ENCODE measurements around the gene PDE6A.

GRCh38 chr5:149944666-149945065 lies at the start of gene PDE6A:
- TF ChIP-seq POLR2A (IDR thresholded peaks at IDR 0.05), result no peak
- TF ChIP-seq, protein P1, sequence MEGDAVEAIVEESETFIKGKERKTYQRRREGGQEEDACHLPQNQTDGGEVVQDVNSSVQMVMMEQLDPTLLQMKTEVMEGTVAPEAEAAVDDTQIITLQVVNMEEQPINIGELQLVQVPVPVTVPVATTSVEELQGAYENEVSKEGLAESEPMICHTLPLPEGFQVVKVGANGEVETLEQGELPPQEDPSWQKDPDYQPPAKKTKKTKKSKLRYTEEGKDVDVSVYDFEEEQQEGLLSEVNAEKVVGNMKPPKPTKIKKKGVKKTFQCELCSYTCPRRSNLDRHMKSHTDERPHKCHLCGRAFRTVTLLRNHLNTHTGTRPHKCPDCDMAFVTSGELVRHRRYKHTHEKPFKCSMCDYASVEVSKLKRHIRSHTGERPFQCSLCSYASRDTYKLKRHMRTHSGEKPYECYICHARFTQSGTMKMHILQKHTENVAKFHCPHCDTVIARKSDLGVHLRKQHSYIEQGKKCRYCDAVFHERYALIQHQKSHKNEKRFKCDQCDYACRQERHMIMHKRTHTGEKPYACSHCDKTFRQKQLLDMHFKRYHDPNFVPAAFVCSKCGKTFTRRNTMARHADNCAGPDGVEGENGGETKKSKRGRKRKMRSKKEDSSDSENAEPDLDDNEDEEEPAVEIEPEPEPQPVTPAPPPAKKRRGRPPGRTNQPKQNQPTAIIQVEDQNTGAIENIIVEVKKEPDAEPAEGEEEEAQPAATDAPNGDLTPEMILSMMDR (IDR thresholded peaks at IDR 0.05), result no peak
